ENCODE results near the gene MBLAC1.
A peak's percentile ranks its signal among the peaks of the same experiment; 100 is the strongest.

The MBLAC1 gene

GRCh38 chr7:100173806-100174495 is 47.2 kb downstream of the MBLAC1 start:
- no peak for DNase-seq

- no peak for DNase-seq
Measured at GRCh38 chr7:100174582-100174981, 47.8 kb downstream of the MBLAC1 start.

GRCh38 chr7:100175296-100175935 is 48.6 kb downstream of the MBLAC1 start:
- no peak for DNase-seq

GRCh38 chr7:100176096-100177044 is 49.6 kb downstream of the MBLAC1 start:
- no peak for DNase-seq

- peak; percentile 90 for DNase-seq
Measured at GRCh38 chr7:100177045-100178001, 50.6 kb downstream of the MBLAC1 start, which contains the start of the genes GPC2 and STAG3. Gene GPC2 (minus strand): TSS chr7:100177381. CDS start chr7:100177199, 182 bp downstream. Gene STAG3 (plus strand): TSS chr7:100177918. CDS start chr7:100180557, 2,639 bp downstream.
